Measurements from ENCODE around the gene PARP3. TPM values are rescaled to one million over a fixed set of nuclear protein-coding genes. Genes with fewer than 3 reads are reported as not detected.

PARP3 gene
- total and polyA plus RNA-seq, 9 of the 15 experiments (the other 6 are each of a cell fraction or from before 2014, with no cell fraction given), result 0.46 to 6.6 (median 4.5) TPM

DNA sequence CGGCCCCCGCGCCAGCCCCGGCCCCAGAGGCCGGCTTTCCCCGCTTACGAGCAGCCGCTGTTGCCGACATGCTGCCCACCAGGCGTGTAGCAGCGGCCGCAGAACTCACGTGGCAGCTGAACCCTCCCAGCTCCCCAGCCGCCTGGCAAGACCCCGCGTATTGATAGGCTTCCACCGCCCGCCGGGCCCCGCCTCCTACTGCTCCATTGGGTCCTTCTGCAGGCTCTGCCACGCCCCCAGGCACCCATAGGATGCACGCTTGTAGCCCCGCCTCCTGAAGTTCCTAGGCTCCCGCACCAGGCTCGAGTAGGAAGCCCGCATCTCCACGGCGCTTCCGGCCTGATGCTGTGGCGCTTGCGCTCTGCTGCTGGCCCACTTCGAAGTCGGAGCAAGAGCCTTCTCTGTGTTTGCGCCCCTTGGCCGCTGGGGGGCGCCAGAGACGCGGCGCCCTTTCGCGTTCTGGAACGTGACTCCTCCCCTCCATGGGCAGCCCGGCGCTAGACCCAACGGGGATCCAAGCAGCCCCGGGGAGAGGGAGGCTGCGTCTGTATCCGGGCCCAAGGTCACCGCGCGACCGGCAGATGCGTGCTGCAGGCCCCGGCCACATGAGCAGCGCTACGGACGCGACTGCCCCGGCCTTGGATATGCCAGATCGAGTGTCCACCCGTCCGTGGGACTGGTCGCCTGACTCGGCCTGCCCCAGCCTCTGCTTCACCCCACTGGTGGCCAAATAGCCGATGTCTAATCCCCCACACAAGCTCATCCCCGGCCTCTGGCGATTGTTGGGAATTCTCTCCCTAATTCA is at the start of gene PARP3, which contains the start of gene RRP9 (continued):
- no peak for TF ChIP-seq ZFPM2 (CRISPR knock-in tag; IDR thresholded peaks at IDR 0.05)
- TF ChIP-seq MTF1 (CRISPR knock-in tag; IDR thresholded peaks at IDR 0.05; ENCODE audit: borderline replicate concordance), result no peak
- no peak for TF ChIP-seq ZNF695 (CRISPR knock-in tag; IDR thresholded peaks at IDR 0.05)
- no peak for TF ChIP-seq NFE2L1 (tag; IDR thresholded peaks at IDR 0.05; ENCODE audit: borderline replicate concordance, low read depth)
- no peak for TF ChIP-seq SNIP1 (IDR thresholded peaks at IDR 0.05; ENCODE audit: low read depth)
- TF ChIP-seq STAG1 (CRISPR knock-in tag; IDR thresholded peaks at IDR 0.05; ENCODE audit: borderline replicate concordance), result peak; percentile 49; the same call in 1 of the 2 replicates
- TF ChIP-seq ZNF766 (CRISPR knock-in tag; conservative IDR thresholded peaks at IDR 0.05), result no peak
- TF ChIP-seq, protein P1, sequence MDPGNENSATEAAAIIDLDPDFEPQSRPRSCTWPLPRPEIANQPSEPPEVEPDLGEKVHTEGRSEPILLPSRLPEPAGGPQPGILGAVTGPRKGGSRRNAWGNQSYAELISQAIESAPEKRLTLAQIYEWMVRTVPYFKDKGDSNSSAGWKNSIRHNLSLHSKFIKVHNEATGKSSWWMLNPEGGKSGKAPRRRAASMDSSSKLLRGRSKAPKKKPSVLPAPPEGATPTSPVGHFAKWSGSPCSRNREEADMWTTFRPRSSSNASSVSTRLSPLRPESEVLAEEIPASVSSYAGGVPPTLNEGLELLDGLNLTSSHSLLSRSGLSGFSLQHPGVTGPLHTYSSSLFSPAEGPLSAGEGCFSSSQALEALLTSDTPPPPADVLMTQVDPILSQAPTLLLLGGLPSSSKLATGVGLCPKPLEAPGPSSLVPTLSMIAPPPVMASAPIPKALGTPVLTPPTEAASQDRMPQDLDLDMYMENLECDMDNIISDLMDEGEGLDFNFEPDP (CRISPR knock-in tag; IDR thresholded peaks at IDR 0.05), result no peak
- peak; percentile 56 for TF ChIP-seq TBP (optimal IDR thresholded peaks at IDR 0.05; ENCODE audit: low read depth, low read length)
- TF ChIP-seq HIVEP1 (CRISPR knock-in tag; IDR thresholded peaks at IDR 0.05), result no peak
- no peak for TF ChIP-seq ZNF76 (CRISPR knock-in tag; IDR thresholded peaks at IDR 0.05; ENCODE audit: borderline replicate concordance)
- TF ChIP-seq, protein P2, sequence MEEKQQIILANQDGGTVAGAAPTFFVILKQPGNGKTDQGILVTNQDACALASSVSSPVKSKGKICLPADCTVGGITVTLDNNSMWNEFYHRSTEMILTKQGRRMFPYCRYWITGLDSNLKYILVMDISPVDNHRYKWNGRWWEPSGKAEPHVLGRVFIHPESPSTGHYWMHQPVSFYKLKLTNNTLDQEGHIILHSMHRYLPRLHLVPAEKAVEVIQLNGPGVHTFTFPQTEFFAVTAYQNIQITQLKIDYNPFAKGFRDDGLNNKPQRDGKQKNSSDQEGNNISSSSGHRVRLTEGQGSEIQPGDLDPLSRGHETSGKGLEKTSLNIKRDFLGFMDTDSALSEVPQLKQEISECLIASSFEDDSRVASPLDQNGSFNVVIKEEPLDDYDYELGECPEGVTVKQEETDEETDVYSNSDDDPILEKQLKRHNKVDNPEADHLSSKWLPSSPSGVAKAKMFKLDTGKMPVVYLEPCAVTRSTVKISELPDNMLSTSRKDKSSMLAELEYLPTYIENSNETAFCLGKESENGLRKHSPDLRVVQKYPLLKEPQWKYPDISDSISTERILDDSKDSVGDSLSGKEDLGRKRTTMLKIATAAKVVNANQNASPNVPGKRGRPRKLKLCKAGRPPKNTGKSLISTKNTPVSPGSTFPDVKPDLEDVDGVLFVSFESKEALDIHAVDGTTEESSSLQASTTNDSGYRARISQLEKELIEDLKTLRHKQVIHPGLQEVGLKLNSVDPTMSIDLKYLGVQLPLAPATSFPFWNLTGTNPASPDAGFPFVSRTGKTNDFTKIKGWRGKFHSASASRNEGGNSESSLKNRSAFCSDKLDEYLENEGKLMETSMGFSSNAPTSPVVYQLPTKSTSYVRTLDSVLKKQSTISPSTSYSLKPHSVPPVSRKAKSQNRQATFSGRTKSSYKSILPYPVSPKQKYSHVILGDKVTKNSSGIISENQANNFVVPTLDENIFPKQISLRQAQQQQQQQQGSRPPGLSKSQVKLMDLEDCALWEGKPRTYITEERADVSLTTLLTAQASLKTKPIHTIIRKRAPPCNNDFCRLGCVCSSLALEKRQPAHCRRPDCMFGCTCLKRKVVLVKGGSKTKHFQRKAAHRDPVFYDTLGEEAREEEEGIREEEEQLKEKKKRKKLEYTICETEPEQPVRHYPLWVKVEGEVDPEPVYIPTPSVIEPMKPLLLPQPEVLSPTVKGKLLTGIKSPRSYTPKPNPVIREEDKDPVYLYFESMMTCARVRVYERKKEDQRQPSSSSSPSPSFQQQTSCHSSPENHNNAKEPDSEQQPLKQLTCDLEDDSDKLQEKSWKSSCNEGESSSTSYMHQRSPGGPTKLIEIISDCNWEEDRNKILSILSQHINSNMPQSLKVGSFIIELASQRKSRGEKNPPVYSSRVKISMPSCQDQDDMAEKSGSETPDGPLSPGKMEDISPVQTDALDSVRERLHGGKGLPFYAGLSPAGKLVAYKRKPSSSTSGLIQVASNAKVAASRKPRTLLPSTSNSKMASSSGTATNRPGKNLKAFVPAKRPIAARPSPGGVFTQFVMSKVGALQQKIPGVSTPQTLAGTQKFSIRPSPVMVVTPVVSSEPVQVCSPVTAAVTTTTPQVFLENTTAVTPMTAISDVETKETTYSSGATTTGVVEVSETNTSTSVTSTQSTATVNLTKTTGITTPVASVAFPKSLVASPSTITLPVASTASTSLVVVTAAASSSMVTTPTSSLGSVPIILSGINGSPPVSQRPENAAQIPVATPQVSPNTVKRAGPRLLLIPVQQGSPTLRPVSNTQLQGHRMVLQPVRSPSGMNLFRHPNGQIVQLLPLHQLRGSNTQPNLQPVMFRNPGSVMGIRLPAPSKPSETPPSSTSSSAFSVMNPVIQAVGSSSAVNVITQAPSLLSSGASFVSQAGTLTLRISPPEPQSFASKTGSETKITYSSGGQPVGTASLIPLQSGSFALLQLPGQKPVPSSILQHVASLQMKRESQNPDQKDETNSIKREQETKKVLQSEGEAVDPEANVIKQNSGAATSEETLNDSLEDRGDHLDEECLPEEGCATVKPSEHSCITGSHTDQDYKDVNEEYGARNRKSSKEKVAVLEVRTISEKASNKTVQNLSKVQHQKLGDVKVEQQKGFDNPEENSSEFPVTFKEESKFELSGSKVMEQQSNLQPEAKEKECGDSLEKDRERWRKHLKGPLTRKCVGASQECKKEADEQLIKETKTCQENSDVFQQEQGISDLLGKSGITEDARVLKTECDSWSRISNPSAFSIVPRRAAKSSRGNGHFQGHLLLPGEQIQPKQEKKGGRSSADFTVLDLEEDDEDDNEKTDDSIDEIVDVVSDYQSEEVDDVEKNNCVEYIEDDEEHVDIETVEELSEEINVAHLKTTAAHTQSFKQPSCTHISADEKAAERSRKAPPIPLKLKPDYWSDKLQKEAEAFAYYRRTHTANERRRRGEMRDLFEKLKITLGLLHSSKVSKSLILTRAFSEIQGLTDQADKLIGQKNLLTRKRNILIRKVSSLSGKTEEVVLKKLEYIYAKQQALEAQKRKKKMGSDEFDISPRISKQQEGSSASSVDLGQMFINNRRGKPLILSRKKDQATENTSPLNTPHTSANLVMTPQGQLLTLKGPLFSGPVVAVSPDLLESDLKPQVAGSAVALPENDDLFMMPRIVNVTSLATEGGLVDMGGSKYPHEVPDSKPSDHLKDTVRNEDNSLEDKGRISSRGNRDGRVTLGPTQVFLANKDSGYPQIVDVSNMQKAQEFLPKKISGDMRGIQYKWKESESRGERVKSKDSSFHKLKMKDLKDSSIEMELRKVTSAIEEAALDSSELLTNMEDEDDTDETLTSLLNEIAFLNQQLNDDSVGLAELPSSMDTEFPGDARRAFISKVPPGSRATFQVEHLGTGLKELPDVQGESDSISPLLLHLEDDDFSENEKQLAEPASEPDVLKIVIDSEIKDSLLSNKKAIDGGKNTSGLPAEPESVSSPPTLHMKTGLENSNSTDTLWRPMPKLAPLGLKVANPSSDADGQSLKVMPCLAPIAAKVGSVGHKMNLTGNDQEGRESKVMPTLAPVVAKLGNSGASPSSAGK (IDR thresholded peaks at IDR 0.05), result peak; percentile 74
